ENCODE data around the gene TNFRSF8. TPM values are rescaled to one million over a fixed set of nuclear protein-coding genes. Genes with fewer than 3 reads are reported as not detected.

The TNFRSF8 gene
- total and polyA plus RNA-seq, 9 of the 15 experiments (the other 6 are each of a cell fraction or from before 2014, with no cell fraction given) = 3.5 to 38.4 (median 17.1) TPM

- no peak; the same call in 1 of the 2 replicates for TF ChIP-seq GATAD2A (IDR thresholded peaks at IDR 0.05)
- no peak for TF ChIP-seq ZBTB8A (IDR thresholded peaks at IDR 0.05; ENCODE audit: partially characterized antibody)
- no peak for TF ChIP-seq NONO (IDR thresholded peaks at IDR 0.05; ENCODE audit: low read depth in 2 of 2, low read length in 1 of 2)
- TF ChIP-seq GTF2B (IDR thresholded peaks at IDR 0.05; ENCODE audit: extremely low read depth, insufficient read length) = no peak
- TF ChIP-seq BACH1 (tag; IDR thresholded peaks at IDR 0.05) = peak; percentile 99
- TF ChIP-seq ZBTB2 (IDR thresholded peaks at IDR 0.05) = peak; percentile 56; the same call in 1 of the 2 replicates
- TF ChIP-seq MBD2 (IDR thresholded peaks at IDR 0.05; ENCODE audit: borderline replicate concordance, low read depth) = no peak
- no peak for TF ChIP-seq SNRNP70 (optimal IDR thresholded peaks at IDR 0.05; ENCODE audit: low read depth, low read length)
- TF ChIP-seq POLR2A (conservative IDR thresholded peaks at IDR 0.05) = no peak
- peak; percentile 99 for TF ChIP-seq ERF (CRISPR knock-in tag; IDR thresholded peaks at IDR 0.05)
- no peak for TF ChIP-seq SRSF3 (IDR thresholded peaks at IDR 0.05; ENCODE audit: insufficient read depth, low read length)
- TF ChIP-seq ZBTB17 (CRISPR knock-in tag; IDR thresholded peaks at IDR 0.05) = peak; percentile 98
- peak; percentile 80 for TF ChIP-seq EGR1 (conservative IDR thresholded peaks at IDR 0.05)
- peak; percentile 93 for TF ChIP-seq POLR2H (tag; IDR thresholded peaks at IDR 0.05; ENCODE audit: low read depth)
- TF ChIP-seq ZNF512 (tag; IDR thresholded peaks at IDR 0.05) = no peak
- peak; percentile 70; the same call in 1 of the 2 replicates for TF ChIP-seq HMBOX1 (IDR thresholded peaks at IDR 0.05)
- TF ChIP-seq DNMT1 (IDR thresholded peaks at IDR 0.05) = no peak
- TF ChIP-seq PTBP1 (IDR thresholded peaks at IDR 0.05; ENCODE audit: low read depth, low read length) = no peak
- no peak for TF ChIP-seq HNRNPK (IDR thresholded peaks at IDR 0.05; ENCODE audit: low read depth, low read length, poor library complexity, severe bottlenecking)
- peak; percentile 82 for TF ChIP-seq ATF3 (IDR thresholded peaks at IDR 0.05)
- TF ChIP-seq ATF3 (CRISPR knock-in tag; conservative IDR thresholded peaks at IDR 0.05) = 0 out of 2 replicates have a peak, but pooled peaks have one; percentile 22
Measured at GRCh38 chr1:12075195-12076114, 12.4 kb downstream of the TNFRSF8 start (continued).
